Measurements from ENCODE around the gene RNF43.

Gene RNF43

GRCh38 chr17:58373003-58373402 is 44.3 kb downstream of the RNF43 start:
- no peak for TF ChIP-seq CTCF (IDR thresholded peaks at IDR 0.05; ENCODE audit: low read depth, low read length)
- H3K9me3 ChIP-seq = no peaks in the 10 kb centered on the region
- peaks cover 49% of the 10 kb centered on the region for H3K27me3 ChIP-seq
- no peak overlapping the region for H3K4me3 ChIP-seq (ENCODE audit: low read depth, low read length)
- H3K36me3 ChIP-seq = no peaks in the 10 kb centered on the region
- DNase-seq = no peak
- H3K4me1 ChIP-seq = no peaks in the 10 kb centered on the region

- no peaks in the 10 kb centered on the region for H3K36me3 ChIP-seq
- DNase-seq = no peak
- H3K27me3 ChIP-seq = peaks cover 46% of the 10 kb centered on the region
- H3K4me1 ChIP-seq = no peaks in the 10 kb centered on the region
- H3K4me3 ChIP-seq (ENCODE audit: low read depth, low read length) = no peak overlapping the region
- no peaks in the 10 kb centered on the region for H3K9me3 ChIP-seq
- no peak for TF ChIP-seq CTCF (IDR thresholded peaks at IDR 0.05; ENCODE audit: low read depth, low read length)
These were observed 45.9 kb downstream of the RNF43 start for GRCh38 chr17:58371300-58371950.

DNA sequence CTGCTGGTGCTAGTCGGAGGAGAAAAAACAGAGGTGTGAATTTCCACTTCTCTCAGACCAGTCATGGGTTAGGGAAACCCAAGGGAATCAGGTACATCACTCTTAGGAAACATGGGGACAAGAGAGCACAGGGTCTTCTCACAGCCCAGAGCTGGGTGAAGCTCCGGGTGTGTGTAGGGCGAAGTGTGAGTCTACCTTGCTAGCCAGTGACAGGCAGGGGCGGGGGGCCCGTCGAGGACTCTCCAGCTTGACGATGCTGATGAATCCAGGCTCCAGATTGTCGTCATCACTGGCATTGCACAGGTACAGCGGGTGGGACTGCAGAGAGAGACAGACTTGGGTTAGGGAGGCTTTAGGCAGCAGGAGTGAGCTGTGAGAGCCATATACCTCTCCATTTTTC is 46.6 kb downstream of the RNF43 start:
- no peak for TF ChIP-seq CTCF (IDR thresholded peaks at IDR 0.05; ENCODE audit: low read depth, low read length)
- Histone ChIP-seq H3K4me3 (ENCODE audit: low read depth, low read length) (no peak overlapping the region), H3K4me1 (no peaks in the 10 kb centered on the region), H3K27me3 (peaks cover 41% of the 10 kb centered on the region), H3K9me3 (no peaks in the 10 kb centered on the region), H3K36me3 (no peaks in the 10 kb centered on the region)
- no peak for DNase-seq

DNA sequence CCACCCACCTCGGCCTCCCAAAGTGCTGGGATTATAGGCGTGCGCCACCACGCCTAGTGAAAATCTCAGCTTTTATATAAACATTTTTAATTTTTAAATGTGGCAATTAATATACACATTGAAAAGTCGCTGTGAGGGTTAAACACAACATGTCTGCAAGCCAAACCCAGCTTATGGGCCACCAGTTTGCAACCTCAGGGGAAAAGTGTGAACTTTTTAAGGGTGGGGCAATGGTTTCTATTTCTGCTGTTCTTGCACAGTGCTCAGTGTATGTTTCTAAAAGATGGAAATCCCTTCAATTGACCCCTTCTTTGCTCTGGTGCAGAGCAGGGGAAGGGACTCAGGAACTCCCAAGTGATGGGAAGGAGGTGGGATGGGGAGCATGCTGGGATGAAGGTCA is 47.0 kb downstream of the RNF43 start:
- H3K9me3 ChIP-seq = no peaks in the 10 kb centered on the region
- no peaks in the 10 kb centered on the region for H3K4me1 ChIP-seq
- DNase-seq = no peak
- H3K4me3 ChIP-seq (ENCODE audit: low read depth, low read length) = no peak overlapping the region
- H3K27me3 ChIP-seq = peaks cover 37% of the 10 kb centered on the region
- H3K36me3 ChIP-seq = no peaks in the 10 kb centered on the region
- no peak for TF ChIP-seq CTCF (IDR thresholded peaks at IDR 0.05; ENCODE audit: low read depth, low read length)

DNA sequence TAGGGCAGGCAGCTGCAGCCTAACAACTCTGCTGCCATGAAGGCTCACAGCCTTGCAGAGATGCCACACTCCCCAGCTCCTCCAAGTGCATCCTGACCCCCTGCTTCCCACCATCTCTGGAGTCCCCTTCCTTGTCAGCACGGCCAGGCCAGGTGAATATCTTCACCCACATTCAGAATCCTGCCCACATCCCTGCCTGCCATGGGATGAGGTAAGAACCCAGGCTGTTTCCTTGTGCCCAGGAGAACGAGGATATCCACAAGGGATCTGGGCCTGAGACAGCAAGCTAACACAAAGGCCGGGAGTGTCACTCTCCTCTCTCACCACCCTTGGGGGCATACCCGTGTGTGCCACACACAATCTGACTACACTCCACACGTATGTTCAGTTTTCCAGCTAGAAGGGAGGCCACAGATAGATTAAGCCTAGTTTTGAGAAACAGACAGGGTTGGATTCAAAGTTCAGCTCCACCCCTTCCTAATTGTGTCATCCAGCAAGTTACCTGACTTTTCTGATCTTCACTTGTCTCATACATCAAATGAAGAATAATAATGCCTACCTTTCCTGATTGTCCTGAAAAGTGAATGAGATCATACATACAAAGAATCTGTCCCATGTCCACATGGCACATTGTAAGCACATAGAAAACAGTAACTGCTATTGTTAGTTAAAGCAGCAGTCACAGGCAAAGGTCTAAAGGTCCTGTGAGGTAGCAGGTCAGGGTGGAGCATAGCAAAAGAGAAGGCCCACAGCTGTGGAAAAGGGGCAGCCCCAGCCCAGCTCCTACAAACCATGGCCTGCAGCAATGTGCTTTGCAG is 47.9 kb downstream of the RNF43 start:
- Histone ChIP-seq H3K4me1 (no peaks in the 10 kb centered on the region), H3K9me3 (no peaks in the 10 kb centered on the region), H3K36me3 (no peaks in the 10 kb centered on the region), H3K4me3 (ENCODE audit: low read depth, low read length) (no peak overlapping the region), H3K27me3 (peaks cover 28% of the 10 kb centered on the region)
- no peak for DNase-seq
- TF ChIP-seq CTCF (IDR thresholded peaks at IDR 0.05; ENCODE audit: low read depth, low read length) = no peak

DNA sequence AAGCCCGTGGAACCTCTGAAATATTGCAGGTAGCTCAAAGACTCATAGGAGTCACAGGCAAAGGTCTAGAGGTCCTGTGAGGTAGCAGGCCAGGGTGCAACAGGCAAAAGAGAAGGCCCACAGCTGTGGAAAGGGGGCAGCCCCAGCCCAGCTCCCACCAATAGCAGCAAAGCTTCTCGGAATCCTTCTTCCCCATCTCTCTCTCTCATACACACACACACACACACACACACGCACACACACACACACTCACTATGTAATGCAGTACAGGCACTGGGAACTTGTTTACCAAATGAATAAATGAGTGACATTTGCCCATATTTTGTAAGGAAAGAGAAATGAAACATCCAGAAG is 48.5 kb downstream of the RNF43 start:
- peaks cover 27% of the 10 kb centered on the region for H3K27me3 ChIP-seq

More for the DNA sequence above, 48.5 kb downstream of the RNF43 start:
- no peak for TF ChIP-seq CTCF (IDR thresholded peaks at IDR 0.05; ENCODE audit: low read depth, low read length)
- DNase-seq = no peak
- Histone ChIP-seq H3K4me1 (no peaks in the 10 kb centered on the region), H3K36me3 (no peaks in the 10 kb centered on the region), H3K9me3 (no peaks in the 10 kb centered on the region), H3K4me3 (ENCODE audit: low read depth, low read length) (no peak overlapping the region)
